Measurements from ENCODE around the gene GRSF1. TPM values are rescaled to one million over a fixed set of nuclear protein-coding genes. Genes with fewer than 3 reads are reported as not detected.

GRSF1 gene, protein sequence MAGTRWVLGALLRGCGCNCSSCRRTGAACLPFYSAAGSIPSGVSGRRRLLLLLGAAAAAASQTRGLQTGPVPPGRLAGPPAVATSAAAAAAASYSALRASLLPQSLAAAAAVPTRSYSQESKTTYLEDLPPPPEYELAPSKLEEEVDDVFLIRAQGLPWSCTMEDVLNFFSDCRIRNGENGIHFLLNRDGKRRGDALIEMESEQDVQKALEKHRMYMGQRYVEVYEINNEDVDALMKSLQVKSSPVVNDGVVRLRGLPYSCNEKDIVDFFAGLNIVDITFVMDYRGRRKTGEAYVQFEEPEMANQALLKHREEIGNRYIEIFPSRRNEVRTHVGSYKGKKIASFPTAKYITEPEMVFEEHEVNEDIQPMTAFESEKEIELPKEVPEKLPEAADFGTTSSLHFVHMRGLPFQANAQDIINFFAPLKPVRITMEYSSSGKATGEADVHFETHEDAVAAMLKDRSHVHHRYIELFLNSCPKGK
- 124 and 133 TPM in 2 replicates for total RNA-seq

DNA sequence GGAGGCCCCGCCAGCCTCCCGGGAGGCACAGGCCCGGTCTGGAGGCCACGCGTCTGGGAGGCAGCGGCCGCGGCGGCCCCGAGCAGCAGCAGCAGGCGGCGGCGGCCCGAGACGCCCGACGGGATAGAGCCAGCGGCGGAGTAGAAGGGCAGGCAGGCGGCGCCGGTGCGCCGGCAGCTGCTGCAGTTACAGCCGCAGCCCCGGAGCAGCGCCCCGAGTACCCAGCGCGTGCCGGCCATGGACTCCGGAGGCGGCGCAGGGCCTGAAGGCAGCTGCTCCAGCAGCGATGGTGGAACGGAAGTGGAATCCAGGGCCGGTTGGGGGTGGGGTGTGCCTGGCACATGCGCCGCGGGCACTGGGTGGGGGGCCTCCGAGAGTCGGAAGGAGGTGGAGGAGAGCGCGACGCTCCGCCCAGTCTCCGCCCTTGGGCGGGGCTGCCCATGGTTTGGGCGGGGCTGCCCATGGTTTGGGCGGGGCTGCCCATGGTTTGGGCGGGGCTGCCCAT lies at the start of gene GRSF1:
Gene GRSF1, minus strand, starts transcription at position 302 of the 505 bp plus-strand sequence. Its CDS starts 63 bp downstream, at position 239.
- peak; percentile 89 for DNase-seq (ENCODE audit: low spot score)
- Mint-ChIP-seq H3K4me1 (ENCODE audit: low read depth) (peaks cover 20% of the 10 kb centered on the region), H3K27ac (peak within 1 kb of the TSS; percentile 100), H3K9me3 (no peaks in the 10 kb centered on the region), H3K4me3 (peak within 1 kb of the TSS; percentile 99), H3K36me3 (ENCODE audit: low read depth) (peaks cover 13% of the 10 kb centered on the region), H3K27me3 (ENCODE audit: insufficient read depth) (no peaks in the 10 kb centered on the region)
- intact Hi-C loops (cut with micrococcal nuclease), result loop anchor here (1.0 to 10.0 kb wide), 8 partner anchors 24 to 215 kb away; partner anchors contain the start of genes ENAM, MOB1B and UTP3

DNA sequence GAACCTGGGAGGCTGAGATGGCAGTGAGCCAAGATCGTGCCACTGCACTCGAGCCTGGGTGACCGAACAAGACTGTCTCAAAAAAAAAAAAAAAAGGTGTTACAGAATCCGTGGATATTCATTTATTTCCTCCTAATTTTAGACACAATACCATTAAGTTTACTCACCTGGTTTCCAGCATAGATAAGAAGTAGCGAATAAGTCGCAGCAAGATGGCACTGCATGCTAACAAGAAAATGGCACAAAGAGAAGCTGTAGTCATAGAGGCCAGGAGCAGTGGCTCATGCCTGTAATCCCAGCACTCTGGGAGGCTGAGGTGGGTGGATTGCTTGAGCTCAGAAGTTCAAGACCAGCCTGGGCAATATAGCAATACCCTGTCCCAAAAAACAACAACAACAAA lies 45.5 kb upstream of the GRSF1 start:
- Mint-ChIP-seq H3K27ac (no peak overlapping the region), H3K36me3 (ENCODE audit: low read depth) (no peaks in the 10 kb centered on the region), H3K4me3 (no peak overlapping the region), H3K4me1 (ENCODE audit: low read depth) (no peaks in the 10 kb centered on the region), H3K27me3 (ENCODE audit: insufficient read depth) (peaks cover 10% of the 10 kb centered on the region), H3K9me3 (no peaks in the 10 kb centered on the region)
- intact Hi-C loops (cut with micrococcal nuclease), result no loop called here
- DNase-seq (ENCODE audit: low spot score), result no peak

DNA sequence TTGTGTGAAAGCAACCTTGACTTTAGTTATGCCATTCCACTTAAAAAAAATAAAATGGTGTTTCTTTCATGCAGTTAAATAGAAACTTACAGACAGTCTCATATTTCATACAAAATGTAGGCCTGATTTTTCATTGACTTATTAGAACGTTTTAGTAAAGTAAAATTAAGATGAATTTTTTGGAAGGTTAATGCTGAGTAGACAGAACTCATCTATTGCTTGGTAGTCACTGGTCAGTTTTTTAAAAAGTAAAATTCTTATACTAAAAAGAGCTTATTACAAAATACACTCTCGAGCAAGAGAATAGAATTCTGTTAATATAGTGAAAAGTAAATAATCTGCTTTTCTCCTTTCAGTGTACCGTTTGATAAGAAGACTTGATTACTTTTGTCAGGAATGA lies 41.0 kb upstream of the GRSF1 start:
- intact Hi-C loops (cut with micrococcal nuclease), result no loop called here
- Mint-ChIP-seq H3K4me3 (no peak overlapping the region), H3K9me3 (no peaks in the 10 kb centered on the region), H3K4me1 (ENCODE audit: low read depth) (no peaks in the 10 kb centered on the region), H3K36me3 (ENCODE audit: low read depth) (no peaks in the 10 kb centered on the region), H3K27ac (no peak overlapping the region), H3K27me3 (ENCODE audit: insufficient read depth) (peaks cover 10% of the 10 kb centered on the region)
- no peak for DNase-seq (ENCODE audit: low spot score)

DNA sequence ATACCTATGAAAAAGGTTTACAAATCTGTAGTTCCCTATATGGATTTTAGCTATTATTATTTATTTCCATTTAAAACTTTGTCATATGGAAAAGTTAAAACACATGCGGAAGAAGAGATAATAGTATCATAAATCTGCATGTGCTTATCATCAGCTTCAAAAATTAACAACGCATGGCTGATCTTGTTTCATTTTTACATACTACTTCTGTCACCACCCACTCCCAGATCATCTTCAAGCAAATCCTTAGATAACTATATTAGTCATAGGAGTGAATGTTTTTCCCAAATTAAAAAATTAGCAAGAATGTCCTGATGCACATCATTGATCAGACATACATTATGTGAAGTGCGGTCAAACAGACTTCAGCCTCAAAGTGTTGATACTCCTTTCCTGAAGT lies 37.9 kb upstream of the GRSF1 start:
- no peaks in the 10 kb centered on the region for H3K9me3 Mint-ChIP-seq
- H3K27ac Mint-ChIP-seq, result no peak overlapping the region
- no peaks in the 10 kb centered on the region for H3K36me3 Mint-ChIP-seq (ENCODE audit: low read depth)
- no peak overlapping the region for H3K4me3 Mint-ChIP-seq
- peaks cover 11% of the 10 kb centered on the region for H3K27me3 Mint-ChIP-seq (ENCODE audit: insufficient read depth)
- DNase-seq (ENCODE audit: low spot score), result no peak
- intact Hi-C loops (cut with micrococcal nuclease), result no loop called here
- H3K4me1 Mint-ChIP-seq (ENCODE audit: low read depth), result no peaks in the 10 kb centered on the region

DNA sequence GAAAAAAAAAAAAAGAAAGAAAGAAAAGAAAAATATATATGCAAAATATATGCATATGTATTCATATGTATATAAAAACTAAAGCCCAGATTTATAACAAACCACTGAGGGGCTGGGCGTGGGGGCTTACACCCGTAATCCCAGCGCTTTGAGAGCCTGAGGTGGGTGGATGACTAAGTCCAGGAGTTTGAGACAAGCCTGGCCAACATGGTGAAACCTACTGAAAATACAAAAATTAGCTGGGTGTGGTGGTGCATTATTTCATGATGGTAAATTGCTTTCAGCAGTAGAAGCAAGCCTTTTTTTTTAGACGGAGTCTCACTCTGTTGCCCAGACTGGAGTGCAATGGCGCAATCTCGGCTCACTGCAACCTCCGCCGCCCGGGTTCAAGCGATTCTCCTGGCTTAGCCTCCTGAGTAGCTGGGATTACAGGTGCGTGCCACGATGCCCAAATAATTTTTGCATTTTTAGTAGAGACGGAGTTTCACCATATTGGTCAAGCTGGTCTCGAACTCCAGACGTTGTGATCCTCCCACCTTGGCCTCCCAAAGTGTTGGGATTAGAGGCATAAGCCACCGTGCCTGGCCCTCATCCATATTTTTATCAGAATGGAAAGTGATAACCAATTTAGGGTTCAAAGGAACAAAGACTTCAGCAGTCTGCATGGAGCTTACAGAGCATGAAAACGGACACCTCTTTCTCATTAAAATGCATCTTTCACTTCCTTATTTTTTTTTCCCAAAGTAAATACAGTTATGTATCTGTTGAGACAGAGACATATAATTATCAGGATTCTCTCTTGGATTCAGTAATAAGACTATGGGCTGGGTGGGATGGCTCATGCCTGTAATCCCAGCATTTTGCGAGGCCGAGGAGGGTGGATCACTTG lies 34.8 kb upstream of the GRSF1 start:
- Mint-ChIP-seq H3K27me3 (ENCODE audit: insufficient read depth) (peaks cover 9% of the 10 kb centered on the region), H3K4me1 (ENCODE audit: low read depth) (no peaks in the 10 kb centered on the region), H3K4me3 (no peak overlapping the region), H3K9me3 (no peaks in the 10 kb centered on the region), H3K36me3 (ENCODE audit: low read depth) (no peaks in the 10 kb centered on the region), H3K27ac (no peak overlapping the region)
- no peak for DNase-seq (ENCODE audit: low spot score)
- intact Hi-C loops (cut with micrococcal nuclease), result no loop called here

DNA sequence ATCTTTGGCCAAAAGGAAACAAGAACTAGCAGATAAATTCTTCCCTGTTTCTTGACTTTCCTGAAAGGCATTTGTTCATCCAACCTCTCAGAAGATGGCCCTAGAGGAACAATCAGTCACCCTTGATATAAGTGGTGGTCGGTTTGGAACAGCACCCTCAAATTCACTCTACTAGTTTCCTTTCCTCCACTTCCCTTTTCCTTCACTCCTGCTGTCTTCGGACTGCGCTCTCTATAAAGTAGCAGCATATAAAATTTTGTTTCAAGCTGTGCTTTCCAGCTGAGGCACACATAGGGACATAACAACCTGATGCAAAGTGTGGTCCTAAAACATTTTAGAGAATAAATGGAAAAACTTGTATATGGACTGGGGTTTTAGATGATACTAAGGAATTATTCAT lies 33.5 kb upstream of the GRSF1 start:
- no peak for DNase-seq (ENCODE audit: low spot score)
- Mint-ChIP-seq H3K9me3 (no peaks in the 10 kb centered on the region), H3K36me3 (ENCODE audit: low read depth) (no peaks in the 10 kb centered on the region), H3K4me1 (ENCODE audit: low read depth) (no peaks in the 10 kb centered on the region), H3K27ac (no peak overlapping the region), H3K27me3 (ENCODE audit: insufficient read depth) (peaks cover 11% of the 10 kb centered on the region), H3K4me3 (no peak overlapping the region)
- intact Hi-C loops (cut with micrococcal nuclease), result no loop called here

DNA sequence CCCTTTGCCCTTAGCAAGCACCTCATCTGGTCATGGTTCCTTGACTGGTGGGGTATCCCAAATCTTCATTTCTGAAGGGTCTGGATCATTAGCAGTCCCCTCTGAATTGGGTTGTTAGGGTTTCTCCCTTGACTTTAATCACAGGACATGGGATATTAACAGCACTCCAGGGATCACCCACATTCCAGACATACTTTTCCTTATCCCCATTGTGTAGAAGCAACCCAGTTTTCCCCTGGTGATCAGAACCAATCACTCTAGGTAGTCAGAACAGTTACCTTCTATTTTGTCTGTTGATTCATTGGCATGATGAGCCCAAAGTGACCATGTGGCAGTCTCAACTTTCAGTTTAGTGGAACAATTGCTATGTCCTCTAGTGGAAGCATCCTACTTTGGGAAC lies 29.1 kb upstream of the GRSF1 start:
- Mint-ChIP-seq H3K27ac (no peak overlapping the region), H3K4me3 (no peak overlapping the region), H3K36me3 (ENCODE audit: low read depth) (no peaks in the 10 kb centered on the region), H3K27me3 (ENCODE audit: insufficient read depth) (peaks cover 11% of the 10 kb centered on the region), H3K9me3 (no peaks in the 10 kb centered on the region), H3K4me1 (ENCODE audit: low read depth) (peaks cover 3% of the 10 kb centered on the region)
- intact Hi-C loops (cut with micrococcal nuclease), result loop anchor here (1.0 kb wide), 1 partner anchor 47 kb away; no protein-coding TSS in a partner anchor
- DNase-seq (ENCODE audit: low spot score), result no peak

DNA sequence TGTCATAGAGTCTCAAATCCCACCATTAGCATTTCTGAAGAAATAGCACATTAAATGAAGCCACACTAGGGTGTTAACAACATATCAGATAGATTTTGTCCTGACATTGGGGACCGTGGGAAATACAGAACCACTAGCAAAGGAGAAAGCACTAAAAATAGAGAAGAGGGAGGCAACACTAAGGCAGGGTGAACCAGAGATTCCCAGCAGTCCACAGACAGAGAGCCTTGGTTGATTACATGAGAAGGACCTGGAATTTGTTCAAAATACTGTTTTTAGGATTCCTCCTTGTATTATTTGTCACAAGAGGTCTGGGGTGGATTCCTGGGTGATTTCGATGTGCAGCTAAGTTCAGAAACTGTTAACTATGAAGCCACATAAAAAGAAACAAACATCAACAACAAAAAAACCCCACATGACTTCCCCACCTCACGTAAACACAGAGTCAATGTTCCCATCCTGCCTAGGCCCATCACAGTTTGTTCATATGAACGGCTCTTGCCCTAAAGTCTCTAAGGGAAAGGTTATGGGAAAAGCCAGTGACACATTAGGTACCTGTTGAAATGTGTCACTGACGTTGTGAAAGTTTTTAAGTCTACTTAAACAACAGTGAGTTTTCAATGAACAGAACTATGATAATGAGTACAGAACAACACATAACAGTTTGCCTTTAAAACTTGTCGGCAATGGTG lies 23.6 kb upstream of the GRSF1 start:
- Mint-ChIP-seq H3K27ac (peak overlapping the region; percentile 82), H3K4me3 (peak overlapping the region; percentile 15)

DNA sequence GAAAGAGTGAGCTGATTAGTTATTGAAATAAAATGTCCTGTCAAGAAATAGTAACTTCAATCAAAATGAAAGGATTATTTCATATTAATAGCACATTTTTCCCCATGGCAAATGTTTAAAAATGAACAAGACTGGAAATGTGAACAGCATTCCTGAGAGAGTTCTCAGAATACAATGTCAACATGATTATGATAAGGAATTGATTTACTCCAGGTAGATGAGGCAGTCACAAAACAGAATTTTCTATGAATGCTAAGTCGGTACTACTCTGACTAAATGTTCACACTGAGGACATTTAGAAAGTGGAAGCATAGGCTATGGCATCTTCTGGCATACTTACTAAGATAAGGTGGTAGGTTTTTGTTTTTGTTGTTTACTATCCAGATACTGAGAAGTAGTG lies 19.4 kb upstream of the GRSF1 start:
- peaks cover 15% of the 10 kb centered on the region for H3K4me1 Mint-ChIP-seq (ENCODE audit: low read depth)
- no peak overlapping the region for H3K4me3 Mint-ChIP-seq
- H3K27me3 Mint-ChIP-seq (ENCODE audit: insufficient read depth), result no peaks in the 10 kb centered on the region

More for the DNA sequence above, 23.6 kb upstream of the GRSF1 start:
- no peaks in the 10 kb centered on the region for H3K36me3 Mint-ChIP-seq (ENCODE audit: low read depth)
- peaks cover under 1% of the 10 kb centered on the region for H3K27me3 Mint-ChIP-seq (ENCODE audit: insufficient read depth)
- intact Hi-C loops (cut with micrococcal nuclease), result loop anchor here (1.0 to 2.0 kb wide), 6 partner anchors 20 to 240 kb away; partner anchors contain the start of genes GRSF1 and MOB1B
- no peaks in the 10 kb centered on the region for H3K9me3 Mint-ChIP-seq
- peaks cover 15% of the 10 kb centered on the region for H3K4me1 Mint-ChIP-seq (ENCODE audit: low read depth)
- peak; percentile 21 for DNase-seq (ENCODE audit: low spot score)

DNA sequence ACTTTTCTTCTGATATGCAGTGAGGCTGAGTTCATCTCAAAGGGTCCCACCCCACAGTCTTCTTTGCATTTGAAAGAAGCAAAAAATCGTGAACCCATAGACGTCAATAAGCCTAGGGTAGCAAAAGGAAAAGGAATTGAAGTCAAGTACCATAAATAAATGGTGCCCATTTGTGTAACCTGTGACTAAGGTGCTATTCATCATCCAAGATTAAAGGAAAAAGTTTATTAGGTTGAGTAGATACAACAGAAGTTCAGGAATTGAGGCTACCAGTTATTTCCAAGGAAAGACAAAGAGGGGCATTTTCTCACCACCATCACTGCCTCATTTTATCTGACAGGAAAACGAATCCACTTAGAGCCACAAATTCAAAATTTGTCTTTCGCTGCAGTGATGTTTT lies 18.8 kb upstream of the GRSF1 start:
- no peaks in the 10 kb centered on the region for H3K9me3 Mint-ChIP-seq
- H3K27me3 Mint-ChIP-seq (ENCODE audit: insufficient read depth), result no peaks in the 10 kb centered on the region
- DNase-seq (ENCODE audit: low spot score), result no peak
- H3K36me3 Mint-ChIP-seq (ENCODE audit: low read depth), result no peaks in the 10 kb centered on the region
- H3K27ac Mint-ChIP-seq, result no peak overlapping the region
- intact Hi-C loops (cut with micrococcal nuclease), result no loop called here
- no peak overlapping the region for H3K4me3 Mint-ChIP-seq
- H3K4me1 Mint-ChIP-seq (ENCODE audit: low read depth), result peaks cover 9% of the 10 kb centered on the region

More for the DNA sequence above, 19.4 kb upstream of the GRSF1 start:
- Mint-ChIP-seq H3K36me3 (ENCODE audit: low read depth) (no peaks in the 10 kb centered on the region), H3K27ac (no peak overlapping the region), H3K9me3 (no peaks in the 10 kb centered on the region)
- intact Hi-C loops (cut with micrococcal nuclease), result no loop called here
- no peak for DNase-seq (ENCODE audit: low spot score)

DNA sequence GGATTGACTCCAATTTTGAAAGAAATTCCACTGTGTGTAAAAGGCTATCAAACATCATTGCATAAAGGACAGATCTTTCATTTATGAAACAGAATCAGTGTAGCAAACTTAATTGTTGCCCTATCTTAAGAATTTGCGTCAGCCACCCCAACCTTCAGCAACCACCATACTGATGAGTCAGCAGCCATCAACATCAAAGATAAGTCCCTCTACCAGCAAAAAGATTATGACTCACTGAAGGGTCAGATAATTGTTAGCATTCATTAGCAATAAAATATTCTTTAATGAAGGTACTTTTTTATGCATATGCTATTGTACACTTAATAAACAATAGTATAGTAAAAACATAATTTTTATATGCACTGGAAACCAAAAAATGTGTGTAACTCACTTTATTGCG lies 15.8 kb upstream of the GRSF1 start:
- H3K27ac Mint-ChIP-seq, result no peak overlapping the region
- H3K4me1 Mint-ChIP-seq (ENCODE audit: low read depth), result no peaks in the 10 kb centered on the region
- H3K27me3 Mint-ChIP-seq (ENCODE audit: insufficient read depth), result no peaks in the 10 kb centered on the region
- no peaks in the 10 kb centered on the region for H3K9me3 Mint-ChIP-seq
- H3K4me3 Mint-ChIP-seq, result no peak overlapping the region
- intact Hi-C loops (cut with micrococcal nuclease), result no loop called here
- no peak for DNase-seq (ENCODE audit: low spot score)
- H3K36me3 Mint-ChIP-seq (ENCODE audit: low read depth), result peaks cover 2% of the 10 kb centered on the region

DNA sequence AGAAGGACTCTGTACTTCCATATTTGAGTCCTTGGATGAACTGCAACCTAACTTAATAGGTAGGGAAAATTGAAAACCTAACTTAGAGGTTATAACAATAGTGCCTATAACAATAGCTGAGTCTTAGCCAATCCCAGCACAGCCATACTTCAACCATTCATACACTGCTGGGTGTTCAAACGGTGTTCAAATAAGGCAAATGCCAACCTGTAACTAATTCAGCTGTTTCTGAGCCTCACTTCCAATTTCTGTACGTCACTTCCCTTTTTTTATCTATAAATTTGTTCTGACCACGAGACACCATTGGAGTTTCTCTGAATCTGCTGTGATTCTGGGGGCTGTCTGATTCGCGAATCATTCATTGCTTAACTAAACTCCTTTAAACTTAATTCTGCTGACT lies 9.6 kb upstream of the GRSF1 start:
- no peaks in the 10 kb centered on the region for H3K9me3 Mint-ChIP-seq
- peaks cover 4% of the 10 kb centered on the region for H3K36me3 Mint-ChIP-seq (ENCODE audit: low read depth)
- intact Hi-C loops (cut with micrococcal nuclease), result loop anchor here (10.0 kb wide), 1 partner anchor 224 kb away; the partner anchor contains the start of gene ENAM
- H3K27me3 Mint-ChIP-seq (ENCODE audit: insufficient read depth), result no peaks in the 10 kb centered on the region
- no peak overlapping the region for H3K4me3 Mint-ChIP-seq
- DNase-seq (ENCODE audit: low spot score), result no peak
- no peak overlapping the region for H3K27ac Mint-ChIP-seq
- no peaks in the 10 kb centered on the region for H3K4me1 Mint-ChIP-seq (ENCODE audit: low read depth)
